HL-60/S4 treated with phorbol 12-myristate 13-acetate at 8.2 ng/mL for 4 days and 3 days (cell line): ENCODE data around the gene ATXN10.
"Not testable (repeated sequence)": the region's sequence is repeated elsewhere in the genome, so short reads cannot be mapped to it uniquely, and the experiment has no call there.

ENCODE experiments used
- in situ Hi-C: fragments of 300-500 bp; cut with MboI; formaldehyde crosslinking; loops from 2 replicates; pipeline ENCODE4 v1.15.0; 2022; ENCODE audit warnings: low sequenced_read_pairs

The ATXN10 gene

DNA sequence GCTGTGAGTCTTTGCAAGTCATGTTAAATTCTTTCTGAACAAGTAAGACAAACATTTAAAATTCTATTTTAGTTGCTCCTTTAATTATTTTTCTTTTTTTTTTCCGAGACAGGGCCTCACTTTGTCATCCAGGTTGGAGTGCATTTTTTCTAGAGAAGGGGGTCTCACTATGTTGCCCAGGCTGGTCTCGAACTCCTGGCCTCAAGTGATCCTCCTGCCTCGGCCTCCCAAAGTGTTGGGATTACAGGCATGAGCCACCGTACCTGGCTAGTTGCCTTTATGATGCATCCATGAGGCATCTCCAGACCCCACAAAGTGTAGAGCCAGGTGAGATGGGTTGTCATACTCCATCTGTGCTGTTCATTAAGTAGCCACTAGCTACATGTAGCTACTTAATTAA lies 4.4 kb downstream of the ATXN10 start:
- in situ Hi-C loops, result no loop called here

DNA sequence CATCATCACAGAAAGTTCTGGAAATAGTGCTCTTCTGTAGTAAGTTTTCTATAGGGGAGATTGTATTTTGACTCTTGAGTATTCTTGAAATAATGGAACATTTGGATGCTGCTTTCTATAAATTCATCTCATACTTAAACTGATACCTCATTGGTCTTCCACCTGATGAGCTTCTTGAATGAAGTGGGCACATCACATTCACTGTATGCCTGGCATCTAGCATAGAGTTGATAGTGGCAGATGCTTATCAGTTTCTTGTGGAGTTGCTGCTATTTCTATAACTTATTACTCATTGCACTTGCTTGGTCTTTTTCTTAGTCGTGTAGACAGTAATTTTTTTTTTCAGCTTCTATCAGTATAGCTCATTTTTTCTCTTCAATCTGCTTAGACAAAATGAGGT lies 5.4 kb downstream of the ATXN10 start:
- in situ Hi-C loops, result no loop called here

DNA sequence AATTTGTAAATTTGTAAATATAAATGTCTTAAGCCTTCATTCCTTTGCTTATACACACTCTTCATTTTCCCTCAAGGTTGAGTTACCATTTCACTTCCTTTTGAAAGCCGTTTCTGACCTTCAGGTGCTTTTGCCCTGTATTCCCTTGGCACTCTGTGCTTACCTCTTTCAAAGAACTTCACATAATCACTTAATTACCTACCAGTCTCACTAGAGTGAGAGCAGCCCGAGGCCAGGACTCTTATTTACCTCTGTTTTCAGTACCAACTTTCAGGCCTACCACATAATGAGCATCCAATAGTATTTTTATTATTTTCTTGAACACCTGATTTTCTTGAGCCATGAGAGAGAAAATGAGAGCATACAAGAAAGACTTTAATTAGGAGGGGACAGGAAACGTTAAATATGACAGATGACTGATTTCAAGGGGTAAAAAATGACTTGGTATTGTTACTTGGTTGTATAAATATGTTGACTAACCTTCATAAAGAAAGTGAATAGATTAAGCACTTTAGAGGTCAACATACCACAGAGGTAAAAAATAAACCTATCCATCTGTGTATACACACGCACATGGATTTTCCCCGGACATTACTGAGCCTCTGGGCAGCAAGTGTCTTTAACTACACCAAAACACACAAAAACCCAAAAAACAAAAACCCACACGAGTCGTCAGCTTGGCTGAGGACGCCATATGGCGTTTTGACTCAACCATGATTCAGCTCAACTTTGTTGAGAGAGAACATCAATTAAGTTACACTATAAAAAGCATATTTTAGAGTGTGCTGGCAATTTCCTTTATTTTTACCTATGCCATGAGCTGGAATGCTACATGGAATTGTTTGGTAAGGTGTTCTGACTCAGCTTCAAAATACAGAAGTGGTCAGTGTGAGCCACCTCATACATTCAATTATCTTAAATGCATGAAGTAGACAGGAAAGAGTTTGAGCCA lies 7.6 kb downstream of the ATXN10 start:
- in situ Hi-C loops, result no loop called here

DNA sequence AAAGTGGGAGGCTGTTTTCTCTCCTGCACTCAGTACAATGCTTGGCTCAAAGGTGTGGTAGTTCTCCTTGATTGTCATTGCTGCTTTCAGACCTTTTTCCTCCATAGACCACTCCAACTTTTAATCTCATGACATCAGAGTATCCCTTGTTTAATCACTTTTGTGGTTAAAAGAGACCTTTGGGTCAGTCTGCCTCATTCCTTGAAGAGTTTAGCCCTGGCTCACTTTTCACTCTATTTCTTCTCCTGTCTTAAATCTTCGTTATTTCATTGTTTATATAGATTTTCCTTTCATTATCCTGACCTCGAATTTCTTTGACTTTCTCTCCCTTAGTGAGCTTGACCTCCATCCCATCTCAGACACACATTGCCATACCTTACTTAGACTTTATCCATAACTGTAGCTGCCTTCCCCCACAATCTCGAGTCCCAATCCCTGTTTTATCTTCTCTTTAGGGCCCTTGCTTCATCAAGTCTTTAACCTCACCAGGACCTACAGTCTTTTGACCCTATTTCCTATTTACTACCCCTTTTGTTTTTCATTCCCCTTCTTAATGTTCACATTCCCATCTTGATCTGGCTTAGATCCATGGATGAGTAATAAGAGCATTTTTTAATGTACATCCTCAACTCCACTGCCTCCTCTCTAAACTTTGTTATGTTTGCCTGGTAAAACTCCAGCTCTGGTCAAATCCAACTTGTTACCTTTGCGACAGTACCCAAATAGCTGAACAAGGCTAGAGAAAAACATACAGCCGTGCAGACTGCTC lies 9.5 kb downstream of the ATXN10 start:
- in situ Hi-C loops, result no loop called here

DNA sequence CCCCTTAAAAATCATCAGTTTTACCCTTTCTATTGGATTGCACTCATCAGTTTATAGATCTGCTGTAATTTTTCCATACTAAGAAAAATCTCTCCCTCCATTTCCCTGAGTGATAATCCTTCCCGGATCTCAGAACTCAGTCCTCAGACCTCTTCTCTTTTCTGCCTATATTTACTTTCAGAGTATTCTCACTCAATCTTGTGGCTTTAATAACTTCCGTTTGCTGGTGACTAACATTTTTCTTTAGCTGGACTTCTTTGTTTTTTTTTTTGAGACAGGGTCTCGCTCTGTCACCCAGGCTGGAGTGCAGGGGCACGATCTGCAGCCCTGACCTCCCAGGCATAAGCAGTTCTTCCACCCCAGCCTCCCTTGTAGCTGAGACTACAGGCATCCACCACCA lies 10.4 kb downstream of the ATXN10 start:
- in situ Hi-C loops, result no loop called here

DNA sequence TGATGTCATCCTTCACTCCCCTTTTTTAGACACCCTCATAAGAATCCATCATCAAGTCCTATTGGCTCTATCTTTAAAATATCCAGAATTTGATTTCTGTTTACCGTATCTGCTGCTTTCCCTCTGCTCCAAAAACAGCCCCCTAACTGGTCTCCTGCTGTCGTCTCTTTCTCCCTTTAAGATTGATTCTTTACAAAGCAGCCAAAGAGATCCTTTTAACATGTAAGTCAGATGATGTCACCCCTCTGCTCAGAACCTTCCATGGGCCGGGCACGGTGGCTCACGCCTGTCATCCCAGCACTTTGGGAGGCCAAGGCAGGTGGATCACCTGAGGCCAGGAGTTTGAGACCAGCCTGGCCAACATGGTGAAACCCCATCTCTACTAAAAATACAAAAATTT lies 11.1 kb downstream of the ATXN10 start:
- in situ Hi-C loops, result not testable (repeated sequence)

DNA sequence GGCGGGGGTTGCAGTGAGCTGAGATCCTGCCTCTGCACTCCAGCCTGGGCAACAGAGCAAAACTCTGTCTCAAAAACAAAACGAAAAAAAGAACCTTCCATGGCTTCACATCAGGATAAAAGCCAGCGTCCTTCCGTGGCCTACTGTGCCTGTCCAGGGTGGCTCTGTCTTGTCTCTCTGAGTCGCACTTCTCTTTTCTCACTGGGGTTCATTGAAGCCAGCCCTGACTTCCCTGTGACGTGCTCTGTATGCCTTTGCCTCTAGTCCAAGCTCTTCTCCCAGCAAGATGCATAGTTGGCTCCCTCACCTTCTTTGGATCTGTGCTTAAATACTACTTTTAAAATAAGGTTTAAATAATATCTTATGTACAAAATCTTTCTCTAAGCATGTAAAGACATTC lies 11.6 kb downstream of the ATXN10 start:
- in situ Hi-C loops, result no loop called here

DNA sequence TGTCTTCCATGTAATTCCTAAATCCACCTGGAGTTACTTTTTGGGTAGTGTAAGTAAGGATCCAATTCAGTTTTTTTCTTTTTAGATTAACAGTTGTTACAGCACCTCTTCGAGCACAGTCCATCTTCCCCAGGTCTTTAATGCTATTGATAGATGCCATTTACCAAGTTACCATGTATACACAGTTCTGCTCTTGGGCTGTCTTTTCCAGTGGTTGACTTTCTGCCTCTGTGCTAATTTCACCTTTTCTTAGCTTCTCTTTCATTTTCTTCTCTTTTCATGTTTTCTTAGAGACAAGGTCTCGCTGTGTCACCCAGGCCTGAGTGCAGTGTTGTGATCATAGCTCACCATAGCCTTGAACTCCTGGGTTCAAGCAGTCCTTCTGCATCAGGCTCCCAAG lies 12.0 kb downstream of the ATXN10 start:
- in situ Hi-C loops, result no loop called here

DNA sequence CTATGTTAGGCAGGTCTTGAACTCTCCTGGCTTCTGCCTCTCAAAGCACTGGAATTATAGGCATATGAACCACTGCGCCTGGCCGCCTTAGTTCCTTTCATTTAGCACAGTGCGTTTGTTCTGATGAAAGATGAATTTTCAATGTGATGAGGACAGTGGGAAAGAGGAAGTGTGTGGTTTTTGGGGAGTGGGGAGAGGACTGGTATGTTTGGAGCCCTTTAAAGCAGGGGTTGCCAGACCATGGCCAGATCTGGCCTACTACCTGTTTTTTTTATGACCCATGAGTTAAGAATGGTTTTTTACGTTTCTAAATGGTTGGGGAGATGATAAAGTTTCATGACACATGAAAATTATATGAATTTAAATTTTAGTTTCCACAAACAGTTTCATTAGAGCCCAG lies 12.5 kb downstream of the ATXN10 start:
- in situ Hi-C loops, result no loop called here

DNA sequence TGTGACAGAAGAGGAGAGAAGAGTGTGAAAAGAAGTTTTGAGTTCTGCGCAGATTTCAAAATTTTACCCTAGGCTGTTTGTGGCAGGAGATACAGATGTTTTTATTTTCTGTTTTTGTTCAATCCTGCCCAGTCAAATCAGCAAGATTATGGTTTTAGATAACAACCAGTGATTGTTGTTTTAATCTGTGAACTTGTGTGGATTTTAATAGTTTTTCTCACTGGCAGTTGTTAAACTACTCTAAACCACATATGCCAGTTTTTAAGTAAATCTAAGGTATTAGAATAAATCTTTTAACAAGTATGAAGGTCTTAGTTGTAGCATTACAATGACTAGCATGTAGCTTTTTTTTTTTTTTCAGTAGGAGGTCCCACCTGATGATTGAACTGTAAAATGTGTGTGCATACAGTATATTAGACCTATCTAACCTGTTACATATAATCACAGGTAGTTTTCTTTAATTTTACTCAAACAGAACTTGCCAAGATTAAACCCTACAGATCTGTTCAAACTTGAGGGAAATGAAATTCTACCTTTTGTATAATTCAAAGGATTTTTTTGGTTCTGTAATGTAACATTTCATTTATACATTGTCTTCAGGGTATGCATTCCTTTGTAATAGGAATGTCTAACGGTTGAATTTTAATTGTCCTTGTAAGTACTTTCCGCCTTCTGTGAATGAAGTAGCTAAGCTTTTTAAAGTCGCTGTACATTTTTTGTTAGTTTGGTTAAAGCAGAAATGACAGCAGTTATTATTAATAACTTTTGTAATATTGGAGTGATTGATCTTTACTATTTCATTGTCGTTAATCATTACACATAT lies 13.3 kb downstream of the ATXN10 start:
- in situ Hi-C loops, result no loop called here

DNA sequence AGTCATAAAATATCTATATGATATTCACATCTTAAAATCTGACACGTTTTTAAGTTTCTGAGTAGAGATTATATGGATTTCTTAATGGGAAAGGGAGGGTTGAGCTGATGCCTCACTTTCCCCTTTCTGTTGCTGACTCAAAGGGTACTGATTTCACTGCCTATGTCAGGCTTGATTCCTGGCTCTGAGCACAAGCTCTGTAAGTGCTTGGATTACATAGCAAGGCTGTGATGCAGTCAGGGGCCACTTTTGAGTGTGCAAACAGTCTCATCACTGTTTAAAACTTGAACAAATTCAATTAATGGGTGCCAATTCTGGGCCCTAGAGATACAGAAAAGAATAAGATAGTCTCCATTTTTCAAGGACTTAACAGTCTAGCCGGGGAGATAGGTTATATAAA lies 14.4 kb downstream of the ATXN10 start:
- in situ Hi-C loops, result no loop called here

DNA sequence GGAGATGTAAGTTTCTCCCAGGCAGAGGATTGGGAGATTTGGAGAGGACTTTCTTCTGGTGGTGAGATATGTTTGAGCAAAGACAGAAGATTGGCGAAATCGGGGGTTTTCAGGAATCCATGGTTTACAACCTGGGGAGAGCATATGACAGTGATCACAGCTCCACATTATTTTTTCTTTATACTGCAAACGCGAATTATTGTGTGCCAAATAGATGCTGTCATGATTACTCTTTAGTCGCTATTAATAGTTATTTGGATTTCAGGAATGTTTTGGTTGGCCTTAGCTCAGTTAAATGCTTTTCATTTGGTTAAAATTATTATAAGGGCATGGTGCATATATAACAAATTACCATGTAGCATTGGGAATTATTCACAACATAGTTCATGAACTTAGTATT lies 15.2 kb downstream of the ATXN10 start:
- in situ Hi-C loops, result no loop called here

DNA sequence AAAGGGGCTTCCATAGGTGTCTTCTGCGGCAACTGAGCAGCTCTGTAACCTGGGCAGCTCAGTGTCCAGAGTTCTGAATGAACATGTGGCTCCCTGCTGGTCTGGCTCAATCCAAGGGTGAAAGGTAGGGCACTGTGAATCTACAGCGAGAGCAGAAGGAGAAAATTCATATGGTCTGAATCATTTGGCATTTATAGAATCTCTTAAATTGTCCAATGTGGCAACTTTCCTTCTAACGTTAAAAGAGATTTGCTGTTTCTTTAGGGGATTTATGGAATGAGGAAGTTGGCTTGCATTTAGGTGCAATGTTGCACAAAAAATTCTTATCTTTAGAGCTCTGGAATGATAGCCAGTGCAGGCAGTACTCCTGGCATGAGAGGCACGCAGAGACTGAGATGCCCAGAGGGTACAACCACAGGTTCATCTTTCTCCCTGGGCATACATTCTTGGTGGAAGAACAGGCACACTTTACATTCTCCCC lies 17.0 kb downstream of the ATXN10 start:
- in situ Hi-C loops, result no loop called here

DNA sequence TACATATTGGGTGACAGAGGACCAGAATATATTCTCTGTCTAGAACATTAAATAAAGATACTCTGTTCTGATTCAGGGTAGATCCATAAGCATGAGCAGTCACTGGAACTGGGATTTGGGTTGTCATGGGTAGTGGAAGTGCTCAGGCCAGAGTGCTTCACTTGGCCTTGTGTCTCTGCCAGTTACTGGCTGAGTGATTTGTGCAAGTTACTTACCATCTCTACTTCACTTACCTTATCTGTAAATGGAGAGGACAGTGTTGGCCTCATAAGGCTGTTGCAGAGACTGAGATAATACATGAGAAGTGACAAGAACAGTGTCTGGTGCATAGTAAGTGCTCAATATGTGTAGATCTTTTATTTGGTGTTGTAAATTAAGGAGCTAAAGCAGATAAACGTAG lies 17.6 kb downstream of the ATXN10 start:
- in situ Hi-C loops, result no loop called here

DNA sequence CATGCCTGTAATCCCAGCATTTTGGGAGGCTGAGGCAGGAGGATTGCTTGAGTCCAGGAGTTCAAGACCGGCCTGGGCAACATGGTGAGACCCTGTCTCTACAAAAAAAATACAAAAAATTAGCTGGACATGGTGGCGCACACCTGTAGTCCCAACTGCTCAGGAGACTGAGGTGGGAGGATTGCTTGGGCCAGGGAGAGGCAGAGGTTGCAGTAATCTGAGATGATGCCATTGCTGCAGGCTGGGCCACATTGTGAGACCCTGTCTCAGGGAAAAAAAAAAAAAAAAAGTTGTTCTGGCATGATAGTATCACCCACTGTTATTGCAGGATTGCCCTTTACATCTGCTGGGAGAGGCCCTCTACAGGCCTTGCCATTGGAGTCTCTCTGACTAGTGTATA lies 18.4 kb downstream of the ATXN10 start:
- in situ Hi-C loops, result no loop called here

DNA sequence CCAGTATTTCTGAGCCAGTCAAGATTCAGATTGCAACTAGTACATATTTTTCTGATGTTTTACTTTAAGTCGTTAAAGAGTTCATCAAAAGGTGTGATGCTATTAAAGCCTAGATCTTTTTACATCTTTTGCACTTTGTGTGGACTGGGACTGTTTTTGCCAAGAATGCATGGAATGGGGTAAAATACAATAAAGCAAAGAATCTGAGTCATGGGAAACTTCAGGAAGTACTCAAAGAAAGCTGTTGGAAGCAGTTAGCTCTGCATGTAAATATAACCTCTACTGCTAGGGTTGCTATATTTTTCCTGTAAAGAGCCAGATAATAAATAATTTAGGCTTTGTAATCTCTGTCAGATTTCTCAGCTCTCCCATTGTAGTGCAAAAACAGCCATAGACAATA lies 20.9 kb downstream of the ATXN10 start:
- in situ Hi-C loops, result no loop called here

DNA sequence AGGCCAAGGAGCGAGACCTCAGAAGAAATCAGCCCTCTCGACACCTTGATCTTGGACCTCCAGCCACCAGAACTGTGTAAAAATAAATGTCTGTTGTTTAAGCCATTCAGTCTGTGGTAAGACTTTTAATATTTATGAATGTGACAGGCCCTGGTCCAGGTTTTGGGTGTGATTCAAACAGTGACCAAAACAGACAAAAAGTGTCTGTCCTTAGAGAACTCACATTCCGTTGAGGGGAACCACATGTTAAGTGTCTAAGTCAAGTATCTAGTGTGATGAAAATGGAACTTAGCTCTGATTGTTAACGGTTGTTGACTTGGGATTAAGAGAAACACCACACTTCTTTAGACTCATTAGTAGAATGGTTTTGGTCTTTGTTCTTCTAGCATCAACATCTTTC lies 22.2 kb downstream of the ATXN10 start:
- in situ Hi-C loops, result no loop called here

DNA sequence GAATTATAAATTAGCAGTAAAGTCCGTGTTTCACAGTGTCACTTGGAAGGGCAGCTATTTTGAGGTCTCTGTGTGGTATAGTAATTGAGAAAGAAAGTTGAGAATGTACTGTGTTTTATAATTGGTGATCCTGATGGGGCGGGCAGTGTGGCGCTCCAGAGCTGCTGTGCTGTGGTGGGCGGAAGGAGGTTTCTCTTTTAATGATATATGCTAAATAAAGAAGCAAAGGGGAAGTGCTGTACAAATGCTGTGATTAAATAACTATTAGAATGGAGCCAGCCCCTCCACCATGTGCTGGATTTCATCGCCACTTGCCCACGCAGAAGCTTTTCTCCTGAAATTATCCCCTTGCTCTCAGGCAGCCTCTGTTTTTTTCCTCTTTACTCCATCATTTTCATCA lies 24.6 kb downstream of the ATXN10 start:
- in situ Hi-C loops, result no loop called here

DNA sequence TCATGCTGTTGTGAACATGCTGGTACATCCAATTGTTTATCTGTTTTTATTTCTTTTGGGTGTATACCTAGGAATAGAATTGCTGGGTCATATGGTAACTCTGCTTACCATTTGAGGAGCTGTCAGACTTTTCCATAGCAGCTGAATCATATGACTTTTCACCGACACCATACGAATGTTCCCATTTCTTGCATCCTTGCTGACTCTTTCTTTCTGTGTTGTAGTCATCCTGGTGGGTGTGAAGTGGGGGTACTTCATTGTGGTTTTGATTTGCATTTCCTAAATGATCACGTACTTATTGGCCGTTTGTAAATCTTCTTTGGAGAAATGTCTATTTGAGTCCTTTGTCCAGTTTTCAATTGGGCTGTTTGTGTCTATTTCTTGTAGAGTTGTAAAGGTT lies 26.5 kb downstream of the ATXN10 start:
- in situ Hi-C loops, result no loop called here

DNA sequence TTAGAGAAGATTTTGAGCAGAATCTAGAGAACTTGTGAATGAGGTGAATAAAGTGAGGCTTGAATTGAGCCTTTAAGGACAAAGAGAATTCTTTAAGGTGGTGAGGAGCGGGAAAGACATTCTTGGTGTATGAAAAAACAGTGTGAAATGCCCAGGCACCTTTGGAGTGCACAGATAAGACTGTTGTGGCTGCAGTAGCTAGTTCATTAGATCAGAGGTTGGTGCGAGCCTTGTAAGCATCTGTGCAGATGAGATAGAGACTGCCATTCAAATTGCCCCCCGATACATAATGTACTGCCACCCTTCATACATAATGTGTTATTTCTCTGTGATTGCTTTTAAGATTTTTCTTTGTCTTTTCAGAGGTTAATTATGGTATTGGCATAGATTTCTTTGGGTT lies 31.3 kb downstream of the ATXN10 start:
- in situ Hi-C loops, result no loop called here

DNA sequence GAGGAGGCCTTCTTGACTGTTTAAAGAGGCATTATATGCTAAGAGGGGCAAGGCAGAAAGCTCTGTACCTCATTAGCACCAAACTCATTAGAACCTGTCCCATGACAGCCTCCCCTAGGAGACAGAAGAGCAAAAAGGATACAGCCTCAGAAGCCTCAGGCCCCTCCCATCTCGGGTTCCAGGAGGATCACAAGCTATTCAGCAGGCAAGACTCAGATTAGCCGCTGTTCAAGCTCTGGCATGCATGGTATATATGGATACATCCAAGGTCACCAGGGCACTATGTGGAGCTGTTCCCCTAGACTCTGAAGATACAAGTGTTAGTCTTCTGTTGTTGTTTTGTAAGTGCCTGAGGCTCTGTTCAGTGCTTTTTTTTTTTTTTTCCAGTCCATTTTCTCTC lies 32.1 kb downstream of the ATXN10 start:
- in situ Hi-C loops, result no loop called here
